Activated CD4-positive, alpha-beta T cell treated with anti-CD3 and anti-CD28 coated beads, Interleukin-2, amount 50 U/mL, for 24 hours (primary cell): ENCODE results near the gene CLIP1.
"Not testable (repeated sequence)": the region's sequence is repeated elsewhere in the genome, so short reads cannot be mapped to it uniquely, and the experiment has no call there.

Experiments
- DNase-seq, 2 donors: peaks; one replicate each; pipeline ENCODE4 v3.0.0-alpha.2; 2020; ENCODE audit warnings: low read depth in 1 of 2, low spot score in 1 of 2

Gene CLIP1

DNA sequence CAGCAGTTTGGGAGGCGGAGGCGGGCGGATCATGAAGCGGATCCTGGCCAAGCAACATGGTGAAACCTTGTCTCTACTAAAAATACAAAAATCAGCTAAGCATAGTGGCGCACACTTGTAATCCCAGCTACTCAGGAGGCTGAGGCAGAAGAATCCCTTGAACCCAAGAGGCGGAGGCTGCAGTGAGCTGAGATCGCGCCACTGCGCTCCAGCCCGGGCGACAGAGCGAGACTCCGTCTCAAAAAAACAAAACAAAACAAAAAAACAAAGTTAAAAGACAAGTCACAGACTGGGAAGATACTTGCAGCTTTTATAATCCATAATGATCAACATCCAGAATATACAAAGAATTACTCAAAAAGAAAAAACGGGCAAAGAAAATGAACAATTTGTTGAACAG, 161.7 kb downstream of the CLIP1 start:
- DNase-seq: not testable (repeated sequence)

DNA sequence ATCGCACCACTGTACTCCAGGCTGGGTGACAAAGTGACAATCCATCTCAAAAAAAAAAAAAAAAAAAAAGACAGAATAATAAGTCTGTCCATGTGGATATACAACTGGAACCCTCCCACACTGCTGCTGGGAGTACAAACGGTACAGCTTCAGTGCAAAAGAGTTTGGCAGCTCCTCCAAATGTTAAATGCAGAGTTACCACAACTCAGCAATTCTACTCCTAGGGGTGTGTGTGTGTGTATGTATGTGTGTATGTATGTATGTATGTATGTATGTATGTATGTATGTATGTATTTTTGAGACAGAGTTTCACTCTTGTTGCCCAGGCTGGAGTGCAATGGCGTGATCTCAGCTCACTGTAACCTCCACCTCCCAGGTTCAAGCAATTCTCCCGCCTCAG, 163.5 kb downstream of the CLIP1 start:
- DNase-seq: not testable (repeated sequence)

DNA sequence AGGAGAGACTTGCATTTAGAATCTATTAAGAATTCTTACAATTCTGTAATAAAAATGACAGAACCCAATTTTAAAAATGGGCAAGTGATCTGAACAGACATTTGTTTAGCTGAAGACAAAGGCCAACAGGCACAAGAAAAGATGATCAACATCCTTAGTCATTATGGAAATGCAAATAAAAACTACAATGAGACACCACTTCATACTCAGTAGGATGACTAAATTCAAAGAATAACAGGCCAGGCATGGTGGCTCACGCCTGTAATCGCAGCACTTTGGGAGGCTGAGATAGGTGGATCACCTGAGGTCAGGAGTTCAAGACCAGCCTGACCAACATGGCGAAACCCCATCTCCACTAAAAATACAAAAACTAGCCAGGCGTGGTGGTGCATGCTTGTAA, 164.0 kb downstream of the CLIP1 start:
- not testable (repeated sequence) for DNase-seq

DNA sequence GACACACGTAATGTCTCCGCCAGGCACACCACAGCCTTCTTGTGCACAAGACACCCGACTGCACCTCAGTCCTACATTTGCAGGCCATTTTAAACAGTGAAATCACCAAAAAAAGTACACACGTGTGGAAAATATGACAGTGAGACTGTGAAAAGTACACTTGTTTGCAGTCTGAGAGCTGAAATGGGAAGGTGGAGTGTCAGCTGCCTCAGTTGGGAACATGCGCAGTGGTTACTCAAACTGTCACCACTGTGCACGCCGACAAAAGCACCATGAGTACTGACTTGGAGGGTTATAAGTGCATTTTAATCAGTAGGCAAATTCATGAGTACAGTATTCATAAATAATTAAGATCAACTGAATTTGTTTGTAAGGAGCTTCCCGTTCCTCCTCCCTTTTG, 171.9 kb downstream of the CLIP1 start:
- no peak for DNase-seq

DNA sequence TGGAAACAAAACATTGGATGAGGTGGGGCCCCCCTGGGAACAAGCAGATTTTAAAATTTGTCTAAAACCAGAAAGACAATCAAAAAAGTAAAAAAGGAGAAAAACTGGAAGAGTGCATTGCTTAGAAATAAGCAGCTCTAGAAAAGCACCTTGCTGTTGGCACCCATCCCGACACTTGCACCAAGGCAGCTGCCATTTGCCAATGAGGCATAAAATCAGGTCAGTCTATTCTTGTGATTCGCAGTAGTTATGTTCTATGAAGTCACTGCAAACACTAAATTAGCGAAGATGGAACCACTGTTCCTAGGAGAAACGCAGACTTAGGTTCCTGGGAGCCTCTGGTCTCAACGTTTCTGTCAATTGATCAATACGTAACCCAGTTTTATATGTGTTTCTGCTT, 172.4 kb downstream of the CLIP1 start:
- DNase-seq: no peak

DNA sequence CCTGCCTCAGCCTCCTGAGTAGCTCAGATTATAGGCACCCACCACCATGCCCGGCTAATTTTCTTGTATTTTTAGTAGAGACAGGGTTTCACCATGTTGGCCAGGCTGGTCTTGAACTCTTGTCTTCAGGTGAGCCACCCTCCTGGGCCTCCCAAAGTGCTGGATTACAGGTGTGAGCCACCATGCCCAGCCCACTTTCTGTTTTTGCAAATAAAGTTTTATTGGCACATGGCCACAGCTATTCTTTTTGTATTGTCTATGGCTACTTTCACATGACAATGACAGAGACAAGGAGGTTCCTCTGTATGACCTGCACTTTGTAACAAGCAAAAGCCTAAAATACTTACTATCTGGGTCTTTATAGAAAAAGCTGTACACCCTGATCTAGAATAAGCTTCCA, 176.9 kb downstream of the CLIP1 start:
- DNase-seq: no peak

DNA sequence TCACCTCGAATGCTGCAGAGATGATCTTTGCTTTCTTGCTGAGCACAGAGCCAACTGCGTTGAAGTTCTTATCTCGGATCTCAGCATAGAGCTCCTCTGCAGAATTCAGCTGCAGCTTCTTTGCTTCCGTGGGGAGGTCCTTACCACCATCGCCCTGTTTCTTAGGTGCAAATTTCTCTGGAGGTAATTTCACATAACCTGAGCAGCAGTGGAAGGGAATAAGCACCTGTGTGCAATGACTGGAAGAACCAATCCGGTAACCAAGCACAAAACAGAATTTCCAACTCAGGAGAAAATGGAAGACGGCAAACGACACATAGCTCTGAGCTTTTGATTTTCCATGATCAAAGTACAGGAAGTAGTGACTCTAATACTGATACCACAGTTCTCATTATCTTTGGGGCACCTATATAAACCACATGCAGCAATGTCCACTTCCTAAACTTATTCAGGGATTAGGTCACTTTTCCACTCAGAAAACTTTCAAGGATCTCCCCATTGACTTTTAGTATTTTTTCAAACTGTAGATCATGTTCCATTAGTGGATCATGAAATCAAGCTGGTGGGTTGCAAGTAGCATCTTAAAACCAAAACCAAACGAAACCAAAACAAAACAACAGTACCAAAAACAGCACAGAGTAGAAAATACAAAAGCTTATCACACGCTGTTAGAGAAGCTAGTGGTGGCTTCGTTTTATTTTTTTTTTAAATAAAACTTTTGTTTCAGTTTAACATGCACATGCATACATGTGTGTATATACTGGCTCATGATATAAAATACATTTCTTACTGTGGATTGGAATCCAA, 177.7 kb downstream of the CLIP1 start:
- no peak for DNase-seq

DNA sequence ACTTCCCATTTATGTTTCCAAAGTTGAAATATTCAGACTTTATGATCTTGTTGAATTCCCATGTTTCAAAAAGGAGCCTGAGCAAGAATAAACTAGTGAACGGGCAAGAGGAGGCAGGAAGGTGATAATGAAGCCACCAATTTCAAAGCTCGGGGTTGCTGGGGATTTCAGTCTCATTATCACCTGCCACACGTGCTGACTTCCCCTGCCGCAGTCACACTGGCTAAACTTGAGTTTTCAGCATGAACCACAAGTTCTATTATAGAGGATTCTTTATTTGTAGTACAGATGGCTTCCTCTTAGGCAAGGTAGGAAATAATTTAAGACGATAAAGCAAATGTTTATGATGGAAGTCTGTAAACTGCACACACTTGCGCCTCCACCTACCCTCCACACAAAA, 178.5 kb downstream of the CLIP1 start:
- no peak for DNase-seq

DNA sequence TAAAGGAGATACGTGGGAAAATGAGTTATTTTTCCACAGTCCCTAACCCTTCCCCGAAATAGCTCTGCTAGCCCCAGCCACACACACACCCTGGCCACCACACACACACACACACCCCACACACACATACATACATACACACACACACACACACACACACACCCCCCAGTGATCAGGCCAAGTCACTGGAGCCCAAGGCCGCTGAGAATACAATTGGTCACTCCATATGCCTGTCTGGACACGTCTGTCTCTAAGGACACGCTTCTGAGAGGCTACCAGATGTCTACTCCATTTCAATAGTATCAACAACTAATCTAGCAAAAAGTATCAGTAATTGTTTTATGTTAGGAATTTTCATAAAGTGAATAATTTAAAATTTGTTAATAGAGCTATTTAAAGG, 183.6 kb downstream of the CLIP1 start:
- DNase-seq: no peak

DNA sequence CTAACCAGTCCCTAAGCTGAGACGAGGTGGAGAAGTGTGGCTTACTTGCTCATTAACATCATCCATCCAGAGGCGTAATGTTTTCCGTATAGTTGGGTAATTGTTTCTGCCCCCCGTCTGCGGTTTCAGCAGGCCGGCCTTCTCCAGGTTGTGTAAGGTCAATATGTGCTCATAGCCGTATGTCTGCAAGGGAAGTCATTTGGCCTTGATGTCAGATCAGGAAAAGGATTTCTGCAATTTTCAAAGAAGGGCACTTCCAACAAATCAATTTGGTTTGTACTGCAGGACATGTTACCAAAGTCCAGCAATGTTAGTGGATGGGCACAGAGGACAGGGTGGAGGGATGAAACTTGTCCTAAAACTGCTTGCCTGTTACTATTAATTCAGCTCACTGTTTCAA, 186.7 kb downstream of the CLIP1 start:
- no peak for DNase-seq

DNA sequence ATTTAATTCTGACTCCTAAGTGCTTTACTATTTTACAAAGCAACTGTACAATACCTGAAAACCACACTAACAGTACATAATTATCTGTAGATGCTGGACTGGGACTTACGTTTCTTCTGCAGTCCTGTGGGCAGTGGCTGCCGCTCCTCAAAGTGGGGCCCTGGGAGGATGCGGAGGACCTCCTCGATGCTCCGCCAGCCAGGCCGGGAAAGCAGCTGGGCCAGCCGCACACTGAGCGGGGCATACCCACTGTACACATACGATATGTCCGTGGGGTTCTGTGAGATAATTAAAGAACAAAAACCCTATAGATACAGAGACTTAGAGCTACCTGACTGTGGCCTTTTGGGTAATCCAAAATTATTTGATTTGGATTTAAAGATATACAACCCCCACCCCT, 189.8 kb downstream of the CLIP1 start:
- no peak for DNase-seq

DNA sequence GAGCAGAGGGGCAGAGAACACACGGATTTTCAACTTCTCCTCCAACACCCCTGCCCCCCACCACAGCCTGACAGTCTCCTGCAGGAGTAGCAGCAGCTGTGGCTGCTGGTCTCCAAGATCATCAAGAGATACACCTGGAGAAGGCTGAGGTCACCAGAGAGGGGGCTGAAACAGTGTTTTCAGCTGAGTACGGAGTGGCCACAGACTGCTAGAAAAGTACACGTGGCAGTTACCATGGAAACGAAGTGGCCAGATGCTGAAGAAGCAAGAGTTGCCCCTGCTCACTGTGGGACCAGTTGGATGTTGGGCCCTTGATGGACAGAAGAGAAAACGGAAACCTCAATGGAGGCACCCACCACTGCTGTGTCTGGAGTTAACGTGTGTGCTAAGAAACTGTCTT, 191.7 kb downstream of the CLIP1 start:
- DNase-seq: no peak

DNA sequence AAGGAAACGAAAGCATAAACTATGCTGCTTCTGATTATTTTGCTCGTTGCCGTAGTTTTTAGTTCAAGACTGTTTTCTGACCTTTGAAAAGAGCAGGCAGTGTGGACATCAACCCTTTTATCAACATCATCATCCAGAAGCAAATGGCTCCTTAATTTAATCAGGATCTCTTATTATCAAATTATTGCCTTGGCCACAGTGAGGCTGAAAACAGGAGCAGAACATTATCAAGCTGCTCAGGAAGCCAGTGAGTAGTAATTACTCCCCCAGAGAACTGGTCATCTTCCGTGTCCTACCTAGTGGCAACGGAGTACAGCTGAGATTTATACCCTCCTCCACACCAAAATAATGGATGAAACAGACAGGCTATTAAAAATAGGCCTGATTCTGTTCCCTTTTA, 194.4 kb downstream of the CLIP1 start:
- DNase-seq: no peak

DNA sequence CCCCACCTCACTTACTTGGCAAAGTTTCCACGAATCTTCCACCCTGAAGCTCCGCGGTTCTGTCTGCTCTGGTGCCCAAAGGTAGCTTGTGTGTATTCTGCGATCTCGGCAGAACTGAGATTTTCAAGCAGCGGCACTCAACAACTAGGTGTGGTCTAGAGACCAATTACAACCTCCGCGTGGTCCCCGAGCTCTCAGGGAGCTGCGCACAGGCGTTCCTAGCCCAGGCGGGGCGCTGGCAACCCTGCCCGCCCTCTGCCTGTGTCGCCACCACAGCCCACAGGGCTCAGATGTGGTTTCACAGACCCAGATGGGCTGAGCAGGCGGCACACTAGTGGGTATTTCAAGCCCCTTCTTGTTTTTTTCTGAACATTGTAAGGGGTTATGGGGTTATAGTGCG, 195.1 kb downstream of the CLIP1 start:
- no peak for DNase-seq

DNA sequence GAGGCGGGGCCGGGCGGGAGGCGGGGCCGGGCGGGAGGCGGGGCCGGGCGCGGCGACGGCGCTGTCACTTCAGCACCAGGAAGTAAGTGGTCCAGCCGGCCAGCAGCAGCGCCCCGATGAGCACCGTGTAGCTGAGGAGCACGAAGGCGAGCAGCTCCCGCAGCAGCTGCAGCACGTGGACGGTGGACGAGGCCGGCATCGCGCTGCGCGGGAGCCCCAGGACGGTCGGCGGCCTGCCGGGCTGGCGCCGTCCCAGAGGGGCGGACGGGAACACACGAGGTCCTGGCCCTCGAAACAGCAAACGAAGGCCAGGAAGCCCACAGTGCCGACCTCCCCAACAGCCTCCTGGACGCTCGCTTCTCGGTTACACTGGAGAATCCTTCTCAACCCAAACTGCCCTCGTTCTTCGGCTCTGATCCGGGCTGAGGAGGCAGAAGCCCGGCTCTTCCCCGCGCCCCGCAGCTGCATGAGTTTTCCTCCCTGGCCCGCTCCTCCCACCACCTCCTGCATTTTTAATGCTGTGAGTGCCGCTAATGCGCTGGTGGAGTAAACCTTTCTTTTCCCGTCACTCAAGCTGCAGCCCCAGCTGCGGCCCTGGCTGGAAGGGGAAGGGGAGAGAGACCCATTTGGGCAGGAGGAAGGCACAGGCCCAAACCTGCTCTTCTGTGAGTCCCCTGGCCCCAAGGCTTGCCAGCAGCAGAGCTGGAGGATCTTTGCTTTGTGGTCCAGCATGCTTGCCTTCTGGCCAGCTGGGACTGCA, 195.9 kb downstream of the CLIP1 start:
- no peak for DNase-seq

DNA sequence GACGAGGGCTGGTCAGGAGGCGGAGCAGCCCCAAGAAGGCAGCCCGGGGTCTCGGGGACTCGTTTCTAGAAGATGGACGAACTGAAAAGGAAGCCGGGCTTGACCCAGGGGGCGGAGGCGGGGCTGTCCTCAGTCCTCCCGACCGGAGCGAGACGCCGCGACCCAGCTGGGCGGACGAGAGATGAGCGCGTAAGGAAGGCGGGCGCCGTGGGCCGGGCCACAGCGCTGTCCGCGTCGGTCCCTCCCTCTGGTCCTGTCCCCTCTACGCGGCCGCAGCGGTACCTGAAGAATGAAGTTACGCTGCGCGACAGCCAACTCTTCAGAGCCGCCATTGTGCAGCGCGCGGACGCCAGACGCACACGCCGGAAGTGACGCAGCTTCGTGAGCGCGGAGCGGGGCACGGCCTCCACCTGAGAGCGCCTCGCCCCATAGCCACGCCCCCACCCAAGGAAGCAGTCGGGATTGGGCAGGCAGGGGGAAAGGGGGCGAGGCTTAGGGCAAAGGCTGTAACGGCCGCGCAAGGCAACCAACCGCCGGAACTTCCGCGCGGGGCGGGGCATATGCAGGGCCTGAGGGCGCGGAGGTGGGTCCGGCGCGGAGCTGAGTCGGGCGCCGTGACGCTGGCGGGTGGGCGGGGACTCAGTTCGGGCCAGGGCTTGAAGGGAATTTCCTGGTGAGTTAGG, 196.6 kb downstream of the CLIP1 start, which contains the start of gene DIABLO:
Gene DIABLO (minus strand): TSS at position 370 of the 683 bp plus-strand sequence. CDS start 38 bp downstream, at position 332.
- peak; percentile 99 to 100 for DNase-seq
